CD4-positive, alpha-beta T cell (primary cell): ENCODE data around the gene KIAA0753. TPM values are rescaled to one million over a fixed set of nuclear protein-coding genes. Genes with fewer than 3 reads are reported as not detected.
A peak's percentile ranks its signal among the peaks of the same experiment; 100 is the strongest.

Experiments used
- ATAC-seq: fragments of 200-7000 bp; cut with Tn5 transposase; one replicate; pipeline ENCODE4 v1.10.0; 2022; ENCODE audit warnings: mild to moderate bottlenecking; ENCODE audit not compliant: poor library complexity
- CTCF ChIA-PET: fragments of 350-600 bp; sonication (Branson Sonifier 250); formaldehyde crosslinking; loops from one replicate; lab custom pipeline; 2021; ENCODE audit warnings: antibody characterized with exemption, inconsistent platforms; lab: Charles Lee
- POLR2A ChIA-PET: fragments of 350-600 bp; sonication (Branson Sonifier 250); formaldehyde crosslinking; loops from one replicate; lab custom pipeline; 2021; ENCODE audit warnings: antibody characterized with exemption, inconsistent platforms; lab: Charles Lee
- DNase-seq, 14 experiments: peaks; one replicate each; pipeline ENCODE4 v3.0.0-alpha.2; 2013 to 2020; ENCODE audit warnings: mixed read lengths in 2 of 14
- H3K27ac ChIP-seq, 2 donors: one replicate each; pipeline versions ENCODE4 v1.5.1 to v1.7.0; 2013; ENCODE audit warnings: low read length in 2 of 2, low read depth in 1 of 2, mild to moderate bottlenecking in 1 of 2
- H3K27me3 ChIP-seq, 2 experiments: 1 replicate in 1 of 2; 2 replicates in 1 of 2; pipeline versions ENCODE4 v1.6.1 to v1.7.0; 2013; ENCODE audit warnings: low read length in 2 of 2, control low read depth in 1 of 2, mild to moderate bottlenecking in 1 of 2, moderate library complexity in 1 of 2; ENCODE audit not compliant: insufficient read depth in 2 of 2, control insufficient read depth in 1 of 2
- H3K36me3 ChIP-seq: one replicate; pipeline ENCODE4 v1.6.1; 2013; ENCODE audit warnings: low read length, control low read depth; ENCODE audit not compliant: insufficient read depth
- H3K4me1 ChIP-seq: one replicate; pipeline ENCODE4 v1.6.1; 2013; ENCODE audit warnings: low read length, control low read depth; ENCODE audit not compliant: insufficient read depth
- H3K4me3 ChIP-seq: one replicate; pipeline ENCODE4 v1.5.1; 2013; ENCODE audit warnings: mild to moderate bottlenecking, low read length, moderate library complexity
- H3K9me3 ChIP-seq, 2 experiments: 1 replicate in 1 of 2; 2 replicates in 1 of 2; pipeline versions ENCODE4 v1.6.1 to v1.7.0; 2013; ENCODE audit warnings: low read length in 2 of 2, mild to moderate bottlenecking in 2 of 2, control low read depth in 1 of 2, moderate library complexity in 1 of 2; ENCODE audit not compliant: control insufficient read depth in 1 of 2, insufficient read depth in 1 of 2
- H3K27ac Mint-ChIP-seq: one replicate; pipeline ENCODE4 v1.8.0; 2020; ENCODE audit warnings: mixed read lengths
- H3K27me3 Mint-ChIP-seq: one replicate; pipeline ENCODE4 v1.8.0; 2021; ENCODE audit warnings: mixed read lengths
- H3K36me3 Mint-ChIP-seq: one replicate; pipeline ENCODE4 v1.8.0; 2021; ENCODE audit warnings: low read depth, mixed read lengths
- H3K4me1 Mint-ChIP-seq: one replicate; pipeline ENCODE4 v1.8.0; 2021; ENCODE audit warnings: low read depth, mixed read lengths
- H3K4me3 Mint-ChIP-seq: one replicate; pipeline ENCODE4 v1.8.0; 2020; ENCODE audit warnings: mild to moderate bottlenecking, mixed read lengths
- H3K9me3 Mint-ChIP-seq: one replicate; pipeline ENCODE4 v1.8.0; 2020; ENCODE audit warnings: mixed read lengths
- CTCF ChIP-seq: fragments of 200-600 bp; IDR thresholded peaks from one replicate; pipeline ENCODE4 v1.8.0; 2022; ENCODE audit warnings: antibody characterized with exemption, mild to moderate bottlenecking
- intact Hi-C, 2 experiments: fragments of 100-400 bp; cut with DNase I in 1 of 2; cut with micrococcal nuclease in 1 of 2; formaldehyde crosslinking; loops; one replicate each; pipeline versions ENCODE4 v1.15.1 to v1.9.0; 2023 to 2025; cut with DNase I, micrococcal nuclease
- total RNA-seq, 174 experiments: library from RNA in 2 of 174; stranded (reverse) in 2 of 174; gene quantifications; one replicate each; pipeline ENCODE4 v1.2.3 and lab custom pipeline; 2021 to 2026

KIAA0753 gene
- total RNA-seq, 2 experiments from 2014 or later, result 8.9 to 11.7 TPM

- Mint-ChIP-seq H3K9me3 (no peaks in the 10 kb centered on the region), H3K4me1 (no peaks in the 10 kb centered on the region), H3K4me3 (no peak overlapping the region), H3K36me3 (peaks cover 96% of the 10 kb centered on the region), H3K27me3 (no peaks in the 10 kb centered on the region), H3K27ac (no peak overlapping the region)
- TF ChIP-seq CTCF, result no peak
- Histone ChIP-seq H3K4me3 (no peak overlapping the region), H3K36me3 (peaks cover 76% of the 10 kb centered on the region), H3K4me1 (no peaks in the 10 kb centered on the region), H3K27me3 (no peaks in the 10 kb centered on the region), H3K9me3 (no peaks in the 10 kb centered on the region), H3K27ac (no peak overlapping the region)
- DNase-seq, result no peak
- ChIA-PET POLR2A (no interaction called here), CTCF (no interaction called here)
- ATAC-seq, result no peak
- intact Hi-C loops, result no loop called here
These were observed 36.7 kb downstream of the KIAA0753 start for GRCh38 chr17:6603744-6604325.

GRCh38 chr17:6602141-6602540 lies 38.4 kb downstream of the KIAA0753 start:
- intact Hi-C loops, result no loop called here
- ATAC-seq (no peak), DNase-seq (no peak)
- H3K36me3 Mint-ChIP-seq, result peaks cover 95% of the 10 kb centered on the region
- Histone ChIP-seq H3K27me3 (no peaks in the 10 kb centered on the region), H3K36me3 (peaks cover 61% of the 10 kb centered on the region), H3K9me3 (no peaks in the 10 kb centered on the region), H3K4me1 (no peaks in the 10 kb centered on the region), H3K27ac (no peak overlapping the region), H3K4me3 (no peak overlapping the region)
- ChIA-PET CTCF (no interaction called here), POLR2A (no interaction called here)
- no peak overlapping the region for H3K27ac Mint-ChIP-seq
- no peaks in the 10 kb centered on the region for H3K4me1 Mint-ChIP-seq
- TF ChIP-seq CTCF, result no peak
- H3K9me3 Mint-ChIP-seq, result no peaks in the 10 kb centered on the region
- no peak overlapping the region for H3K4me3 Mint-ChIP-seq
- no peaks in the 10 kb centered on the region for H3K27me3 Mint-ChIP-seq

- no peaks in the 10 kb centered on the region for H3K9me3 Mint-ChIP-seq
- H3K36me3 ChIP-seq, result peaks cover 59% of the 10 kb centered on the region
- peak in 3 of 14 experiments; percentile 6 to 20 (median 9) for DNase-seq
- H3K27ac Mint-ChIP-seq, result no peak overlapping the region
- H3K9me3 ChIP-seq, result no peaks in the 10 kb centered on the region
- intact Hi-C loops, result no loop called here
- H3K27me3 ChIP-seq, result no peaks in the 10 kb centered on the region
- H3K27me3 Mint-ChIP-seq, result no peaks in the 10 kb centered on the region
- H3K4me1 Mint-ChIP-seq, result no peaks in the 10 kb centered on the region
- H3K4me3 ChIP-seq, result no peak overlapping the region
- no peak for ATAC-seq
- peaks cover 95% of the 10 kb centered on the region for H3K36me3 Mint-ChIP-seq
- ChIA-PET POLR2A (no interaction called here), CTCF (interaction anchor here (1.0 kb wide), 1 partner anchor 51 kb away, joined by 3 read pairs; no protein-coding TSS in a partner anchor)
- H3K27ac ChIP-seq, result no peak overlapping the region
- no peak for TF ChIP-seq CTCF
- H3K4me1 ChIP-seq, result no peaks in the 10 kb centered on the region
- H3K4me3 Mint-ChIP-seq, result no peak overlapping the region
These were observed 41.1 kb downstream of the KIAA0753 start for GRCh38 chr17:6599364-6599763.
